GM18870 (cell line): ENCODE results near the gene CLCA1.

Experiments
- ATAC-seq: cut with Tn5 transposase; IDR thresholded peaks from one replicate; pipeline ENCODE4 v1.9.1; 2021; ENCODE audit warnings: moderate library complexity; ENCODE audit not compliant: unreplicated experiment

CLCA1 gene

DNA sequence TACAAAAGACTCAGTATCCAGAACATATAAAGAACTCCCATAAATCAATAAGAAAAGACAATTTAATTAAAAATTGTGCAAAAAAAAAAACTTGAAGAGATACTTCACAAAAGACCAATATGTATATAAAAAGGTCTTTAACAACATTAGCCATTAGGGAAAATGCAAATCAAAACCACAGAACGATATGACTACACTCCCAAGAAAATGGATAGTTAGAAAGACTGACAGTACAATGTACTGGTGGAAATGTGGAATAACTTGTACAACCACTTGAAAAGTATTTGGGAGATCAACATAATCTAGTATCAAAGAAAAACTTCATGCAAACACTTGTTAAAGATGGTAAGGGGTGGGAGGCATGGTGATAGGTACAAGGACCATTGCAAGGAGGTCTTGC is 3.9 kb upstream of the CLCA1 start:
- ATAC-seq, result no peak

DNA sequence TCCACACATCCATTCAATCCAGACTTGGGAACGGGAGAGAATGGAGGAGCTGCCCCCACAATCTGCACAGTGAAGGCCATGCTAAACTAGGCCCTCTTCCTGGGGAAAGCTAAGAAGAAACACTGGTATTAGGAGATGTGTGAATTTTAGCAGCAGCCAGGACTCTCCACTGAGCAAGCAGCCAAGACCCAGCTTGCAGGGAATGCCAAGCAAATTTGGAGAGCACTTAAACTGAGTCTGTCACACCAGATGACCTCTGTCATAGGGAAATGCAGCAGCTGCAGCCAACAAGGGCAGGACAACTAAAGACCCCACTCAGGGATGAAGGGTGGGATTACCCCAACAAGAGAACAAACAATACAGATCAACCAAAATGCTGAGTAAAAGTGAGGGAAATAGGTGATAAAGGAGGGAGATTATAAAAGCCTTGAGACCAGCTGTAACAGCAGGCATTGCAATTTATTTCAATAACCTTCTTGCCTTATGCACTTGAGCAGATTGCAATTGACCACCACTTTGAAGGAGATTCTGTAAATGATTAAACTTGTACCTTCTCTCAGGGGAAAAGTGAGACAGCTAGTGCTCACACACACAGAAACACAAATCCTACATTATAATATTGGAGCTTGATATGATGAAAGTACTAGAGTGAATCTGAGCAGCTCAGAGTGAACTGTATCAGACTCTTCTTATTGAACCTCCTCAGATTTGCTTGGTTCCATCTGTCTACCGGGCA is 2.5 kb upstream of the CLCA1 start:
- ATAC-seq, result no peak

DNA sequence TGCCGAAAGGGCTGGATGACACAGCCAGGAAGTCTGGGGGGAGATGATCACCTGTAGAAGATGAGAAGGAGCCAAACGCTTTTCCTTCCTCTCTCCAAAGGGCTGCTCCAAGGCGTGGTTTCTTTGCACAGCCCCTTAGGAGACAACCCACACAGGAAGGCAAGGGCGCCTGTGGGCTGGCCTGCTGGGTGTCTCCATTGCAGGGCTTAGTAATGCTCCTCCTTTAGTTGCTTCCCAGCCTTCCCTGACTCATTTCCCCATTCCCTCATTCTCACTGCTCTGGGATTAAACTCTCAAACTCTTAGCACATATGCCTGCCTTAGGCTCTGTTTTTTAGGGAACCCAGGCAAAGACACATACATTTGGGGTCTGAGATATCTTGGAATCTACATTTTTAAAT is 1.7 kb upstream of the CLCA1 start:
- no peak for ATAC-seq

DNA sequence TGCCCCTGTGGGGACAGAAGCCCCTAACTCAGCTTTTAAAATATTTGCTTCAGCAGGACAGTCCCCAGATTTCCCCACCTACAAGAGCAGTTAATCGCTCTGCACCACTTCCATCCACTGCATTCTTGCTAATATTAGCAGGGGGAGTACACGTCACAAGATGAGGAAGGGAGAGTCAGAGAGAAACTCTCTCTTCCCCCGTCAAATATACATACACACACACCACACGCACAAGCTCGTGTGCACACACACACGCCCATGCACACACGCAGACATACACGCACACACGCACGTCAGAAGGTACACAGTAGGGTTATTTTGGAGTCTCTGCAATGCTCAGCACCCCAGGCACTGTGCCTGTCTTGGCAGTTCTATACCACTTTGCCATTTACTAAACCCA is 2.1 kb downstream of the CLCA1 start:
- no peak for ATAC-seq

DNA sequence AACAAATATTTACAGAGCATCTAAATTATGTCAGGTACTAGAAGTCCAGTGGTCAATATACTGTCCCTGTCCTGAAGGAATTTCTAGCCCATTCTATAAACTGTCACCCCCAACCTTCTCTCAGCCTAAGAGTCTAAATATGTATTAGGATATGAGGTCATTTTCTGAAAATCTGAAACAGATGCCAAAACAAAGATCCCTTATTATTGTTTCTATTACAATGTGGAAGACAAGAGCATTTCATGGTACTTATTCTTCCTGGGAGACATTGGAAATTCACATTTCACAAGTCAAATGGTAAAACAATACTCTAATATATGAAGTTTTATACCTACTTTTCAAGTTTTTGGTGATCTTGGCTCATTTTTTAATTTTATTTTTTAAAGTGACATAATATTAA is 2.6 kb downstream of the CLCA1 start:
- no peak for ATAC-seq

DNA sequence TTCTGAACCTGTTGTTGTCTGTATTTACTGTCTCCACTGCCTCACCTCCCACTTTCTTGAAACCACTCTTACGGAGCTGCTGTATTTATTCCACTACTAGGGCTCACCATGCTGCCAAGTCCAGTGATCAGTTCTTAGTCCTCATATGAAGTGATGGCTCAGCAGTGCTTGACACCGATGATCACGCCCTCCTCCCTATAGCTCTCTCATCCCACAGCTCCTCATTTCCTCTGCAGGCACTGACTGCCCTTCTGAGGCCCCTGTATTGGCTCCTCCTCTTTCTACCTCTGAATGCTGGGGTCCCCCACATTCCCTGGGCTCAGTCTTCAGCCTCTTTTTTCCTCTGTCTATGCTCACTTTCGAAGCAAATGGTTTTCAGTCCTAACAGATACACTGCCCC is 3.4 kb downstream of the CLCA1 start:
- no peak for ATAC-seq

DNA sequence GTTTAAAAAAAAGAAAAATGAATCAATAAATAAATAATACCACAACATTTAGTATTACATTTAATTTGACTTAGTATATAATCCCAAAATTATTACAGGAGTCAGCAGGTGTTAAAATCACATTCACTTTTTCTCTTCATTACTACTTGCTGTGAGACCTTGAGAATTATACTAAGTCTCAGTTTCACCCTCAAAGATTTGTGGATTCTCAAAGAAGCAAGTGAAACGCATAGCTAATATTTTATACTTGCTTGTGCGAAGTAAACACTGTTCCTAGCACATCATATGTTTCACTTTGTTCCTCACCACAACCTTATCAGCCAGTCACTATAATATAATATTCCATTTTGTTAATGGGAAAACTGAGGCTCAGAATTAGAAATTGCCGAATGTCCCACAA is 4.0 kb downstream of the CLCA1 start:
- no peak for ATAC-seq

DNA sequence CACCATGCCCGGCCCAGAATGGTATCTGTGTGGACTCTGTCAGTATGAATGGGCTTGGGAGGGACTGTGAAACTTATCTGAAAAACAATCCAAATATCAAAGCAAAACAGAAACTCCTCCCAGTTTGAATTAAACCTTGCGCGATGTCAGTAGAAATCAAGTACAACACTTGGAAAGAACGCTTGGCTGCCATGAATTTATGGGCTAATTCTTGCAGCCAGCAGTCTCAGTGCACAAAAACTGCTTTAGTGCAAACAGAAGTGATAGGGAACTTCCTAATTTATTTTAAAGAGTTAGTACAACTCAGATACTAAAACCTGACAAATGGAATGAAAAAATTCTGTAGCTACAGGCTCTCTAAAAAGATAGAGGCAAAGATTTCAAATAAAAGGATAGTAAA is 8.5 kb downstream of the CLCA1 start:
- no peak for ATAC-seq

DNA sequence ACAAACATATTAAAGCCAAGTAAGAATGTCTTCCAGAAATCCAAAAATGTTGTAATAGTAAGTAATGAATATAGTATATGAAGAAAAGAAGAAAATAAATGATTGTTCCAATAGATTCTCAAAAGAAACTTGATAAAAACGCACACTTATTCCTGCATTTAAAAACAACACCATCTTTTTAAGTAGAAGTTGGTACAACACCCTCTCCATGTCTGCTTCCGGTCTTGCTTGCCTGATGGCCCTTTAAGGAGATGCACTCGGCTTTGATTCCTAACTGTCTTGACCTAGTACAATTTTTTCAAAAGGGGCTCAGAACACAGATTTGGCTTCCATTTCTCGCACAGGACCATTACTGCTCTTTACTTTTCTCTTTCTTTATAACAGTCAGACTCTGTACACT is 9.0 kb downstream of the CLCA1 start:
- ATAC-seq, result no peak

DNA sequence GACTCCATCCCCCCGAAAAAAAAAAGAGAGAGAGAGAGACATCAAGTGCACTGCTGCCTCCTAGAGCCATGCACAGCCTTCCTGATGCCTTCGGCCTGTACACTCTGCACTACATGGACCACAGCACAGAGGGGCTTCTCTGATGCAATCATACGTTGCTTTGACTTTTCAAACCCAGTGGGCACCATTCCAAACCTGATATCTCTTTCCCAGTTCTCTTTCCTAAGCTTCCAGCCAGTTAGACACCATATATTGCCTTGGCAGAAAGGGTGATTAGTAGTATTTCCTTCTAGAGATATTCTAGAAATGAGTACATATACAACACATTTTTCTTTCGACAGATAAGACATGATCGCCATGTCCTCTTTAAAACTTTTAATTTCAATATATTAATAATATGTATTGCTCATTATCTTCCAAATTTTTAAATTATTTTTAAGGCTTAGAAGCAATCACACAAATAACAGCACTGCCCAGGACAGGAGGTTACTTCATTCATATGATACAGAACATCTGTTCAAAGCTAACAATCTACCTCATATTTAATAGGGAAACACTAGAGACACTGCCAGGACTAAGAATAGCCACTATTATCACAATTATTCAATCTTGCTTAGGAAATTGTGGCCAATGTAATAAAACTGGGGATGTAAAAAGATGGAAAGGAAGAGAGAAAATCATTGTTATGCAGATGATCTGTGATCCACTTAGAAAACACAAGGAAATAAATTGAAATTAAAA is 9.9 kb downstream of the CLCA1 start:
- ATAC-seq, result no peak

DNA sequence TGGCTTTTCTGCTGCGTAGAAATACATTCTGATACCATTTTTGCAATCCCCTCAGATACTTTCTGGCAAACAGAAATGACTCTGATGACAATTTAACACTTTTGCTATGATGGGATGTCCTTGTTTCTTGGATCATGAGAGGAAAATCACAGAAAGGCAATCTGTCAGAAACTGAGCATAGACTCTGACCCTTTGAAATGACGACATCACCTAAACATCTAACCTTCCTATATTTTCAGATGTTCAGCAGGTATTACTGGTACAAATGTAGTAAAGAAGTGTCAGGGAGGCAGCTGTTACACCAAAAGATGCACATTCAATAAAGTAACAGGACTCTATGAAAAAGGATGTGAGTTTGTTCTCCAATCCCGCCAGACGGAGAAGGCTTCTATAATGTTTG is 13.2 kb downstream of the CLCA1 start:
- no peak for ATAC-seq

DNA sequence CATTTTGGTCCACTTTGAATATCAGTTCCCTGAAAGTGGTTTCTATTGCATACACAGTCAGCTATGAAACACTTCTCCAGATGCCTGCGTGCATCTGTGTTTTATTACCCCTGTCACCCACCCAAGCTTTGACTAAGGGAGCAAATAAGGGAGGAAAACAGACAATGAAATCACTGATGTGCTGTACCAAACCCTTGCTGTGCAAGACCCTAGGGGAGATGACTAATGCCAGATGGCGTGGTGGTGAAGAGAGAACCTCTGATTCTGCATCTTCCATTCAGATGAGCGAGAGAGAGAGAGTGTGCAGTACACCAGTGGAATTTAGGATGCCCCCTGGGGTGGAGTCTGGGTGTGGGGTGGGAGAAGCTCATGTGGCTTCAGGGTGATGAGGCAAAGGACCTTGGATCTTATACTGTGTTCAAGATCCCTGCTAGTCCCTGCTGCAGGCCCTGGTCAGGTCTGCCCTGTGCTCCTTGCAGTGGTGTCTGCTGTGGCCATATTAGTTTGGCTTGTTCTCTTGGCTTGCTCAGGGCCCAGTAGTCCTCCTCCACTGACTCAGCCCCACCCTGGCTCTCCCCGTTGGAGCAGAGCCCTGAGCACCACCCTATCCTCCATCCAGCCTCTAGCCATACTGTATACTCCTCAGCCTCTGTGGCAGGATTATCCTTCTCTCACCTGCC is 18.5 kb downstream of the CLCA1 start:
- ATAC-seq, result no peak

DNA sequence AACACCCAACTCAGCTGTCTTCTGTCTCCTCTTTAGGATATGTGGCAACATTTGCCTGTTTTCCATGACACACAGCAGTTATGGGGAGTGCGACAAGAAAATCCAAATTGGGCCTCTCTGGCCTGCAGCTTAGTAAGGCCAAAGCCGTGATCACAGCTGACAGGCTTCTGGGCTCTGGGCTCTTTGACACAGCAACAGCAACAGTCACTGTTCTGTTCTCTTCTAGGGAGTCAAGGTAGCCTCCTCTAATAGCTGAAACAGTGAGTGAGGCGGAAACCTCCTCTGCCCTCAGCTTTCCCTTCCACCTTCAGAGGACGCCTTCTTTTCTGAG is 19.0 kb downstream of the CLCA1 start:
- no peak for ATAC-seq

DNA sequence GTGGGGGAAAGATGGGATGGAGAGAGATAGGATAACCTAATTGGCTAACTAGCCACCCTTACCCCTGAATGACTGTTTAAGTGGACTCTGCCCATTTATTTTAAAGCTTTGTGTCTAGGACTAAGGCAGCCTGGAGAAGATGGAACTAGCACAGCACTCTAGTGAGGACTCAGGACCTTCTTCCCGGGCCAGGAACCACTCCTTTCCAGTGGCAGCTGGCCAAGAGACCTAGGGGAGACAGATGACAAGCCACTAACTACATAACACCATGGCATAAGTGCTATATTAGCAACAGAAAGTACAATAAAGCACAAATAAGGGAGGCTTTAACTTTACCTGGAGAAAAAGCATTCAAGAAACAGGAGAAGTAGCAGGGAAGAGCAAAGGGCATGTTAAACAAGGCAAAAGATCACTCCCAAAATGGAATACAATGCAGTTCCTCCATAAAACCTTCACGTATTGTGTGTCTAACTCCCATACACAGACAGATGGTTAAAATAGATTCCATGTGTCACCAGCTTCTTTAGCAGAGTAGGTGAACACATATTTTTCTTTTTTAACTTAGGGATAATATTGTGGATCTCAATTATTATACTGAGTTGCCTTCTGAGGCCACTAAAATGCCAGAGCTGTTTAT is 20.6 kb downstream of the CLCA1 start:
- no peak for ATAC-seq

DNA sequence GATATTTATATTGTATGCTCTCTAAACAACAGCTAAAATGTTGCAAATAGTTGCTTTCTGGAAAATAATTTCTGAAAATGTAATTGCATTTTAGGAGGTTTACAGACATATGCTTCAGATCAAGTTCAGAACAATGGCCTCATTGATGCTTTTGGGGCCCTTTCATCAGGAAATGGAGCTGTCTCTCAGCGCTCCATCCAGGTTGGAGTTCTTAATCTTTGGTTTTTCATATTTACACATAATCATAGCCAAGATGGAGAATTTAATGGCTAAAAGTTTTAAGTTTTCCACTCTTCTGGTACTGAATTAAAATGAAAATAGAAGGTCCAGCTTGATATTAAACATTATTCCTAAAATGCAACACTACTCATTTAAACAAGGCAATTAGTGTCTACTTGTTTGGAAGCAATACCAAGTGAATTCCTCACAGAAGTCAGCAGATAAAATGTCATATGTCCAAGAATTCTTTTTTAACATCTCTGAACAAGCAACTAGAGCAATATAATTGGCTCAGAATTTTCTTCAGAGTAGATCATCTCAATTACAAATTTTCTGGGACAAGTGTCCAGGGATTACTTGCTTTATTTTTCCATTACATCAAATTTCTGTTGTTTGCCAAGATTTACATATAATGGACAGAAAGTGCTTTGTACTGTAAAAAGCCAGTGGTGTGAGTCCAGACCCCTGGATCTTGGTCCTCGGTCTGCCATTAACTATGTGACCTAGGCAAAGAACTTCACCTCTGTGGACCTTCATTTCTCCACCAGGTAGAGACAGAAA is 22.6 kb downstream of the CLCA1 start:
- ATAC-seq, result no peak

DNA sequence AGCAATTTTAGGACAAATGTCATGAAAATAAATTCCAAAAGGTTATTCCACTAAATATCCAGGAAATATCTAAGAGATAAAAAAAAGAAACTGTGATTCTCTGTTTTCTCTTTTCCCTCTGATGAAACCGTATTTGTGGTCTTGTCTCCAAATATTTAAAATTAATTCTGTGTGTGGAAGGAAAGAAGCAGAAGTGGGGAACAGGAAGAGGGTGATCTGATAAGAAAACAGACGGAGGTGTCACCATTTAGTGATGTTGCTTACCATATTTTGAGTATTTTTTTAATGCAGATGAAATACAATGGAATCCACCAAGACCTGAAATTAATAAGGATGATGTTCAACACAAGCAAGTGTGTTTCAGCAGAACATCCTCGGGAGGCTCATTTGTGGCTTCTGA is 29.6 kb downstream of the CLCA1 start:
- no peak for ATAC-seq

DNA sequence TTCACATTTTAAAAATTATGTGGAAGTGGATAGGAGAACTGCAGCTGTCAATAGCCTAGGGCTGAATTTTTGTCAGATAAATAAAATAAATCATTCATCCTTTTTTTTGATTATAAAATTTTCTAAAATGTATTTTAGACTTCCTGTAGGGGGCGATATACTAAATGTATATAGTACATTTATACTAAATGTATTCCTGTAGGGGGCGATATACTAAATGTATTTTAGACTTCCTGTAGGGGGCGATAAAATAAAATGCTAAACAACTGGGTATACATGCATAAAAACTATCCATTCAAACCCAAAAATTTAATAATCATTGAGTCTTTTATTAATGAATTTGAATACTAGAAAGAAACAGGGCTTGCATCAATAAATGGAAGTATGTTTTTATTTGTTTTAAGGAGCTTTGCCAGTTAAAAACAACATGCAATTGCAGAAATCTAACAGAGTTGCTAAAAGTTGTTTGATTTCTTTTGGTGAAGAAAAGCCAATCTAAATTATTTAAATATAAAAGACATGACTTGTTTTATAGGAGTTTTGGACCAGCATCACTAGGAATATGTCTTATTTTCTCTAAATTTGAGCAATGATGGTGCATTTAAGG is 31.4 kb downstream of the CLCA1 start:
- no peak for ATAC-seq

DNA sequence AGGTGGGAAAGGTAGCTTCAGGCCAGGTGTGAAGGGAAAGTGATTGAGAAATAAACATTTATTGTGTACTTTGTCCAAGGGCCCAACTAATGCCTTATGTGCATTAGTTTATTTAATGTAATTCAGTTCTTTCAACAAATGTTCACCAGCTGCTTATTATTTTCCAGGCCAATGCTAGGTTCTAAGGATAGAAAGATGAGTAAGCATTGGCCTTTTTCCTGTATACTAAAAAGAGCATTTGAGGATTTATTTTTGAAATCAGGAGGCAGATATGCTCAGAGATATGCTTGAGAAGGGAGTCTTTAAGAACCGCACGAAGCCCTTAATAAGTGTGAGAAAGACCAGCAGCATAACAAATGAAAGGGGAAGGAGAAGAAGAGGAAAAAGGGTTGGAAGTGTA is 32.0 kb downstream of the CLCA1 start:
- ATAC-seq, result no peak

DNA sequence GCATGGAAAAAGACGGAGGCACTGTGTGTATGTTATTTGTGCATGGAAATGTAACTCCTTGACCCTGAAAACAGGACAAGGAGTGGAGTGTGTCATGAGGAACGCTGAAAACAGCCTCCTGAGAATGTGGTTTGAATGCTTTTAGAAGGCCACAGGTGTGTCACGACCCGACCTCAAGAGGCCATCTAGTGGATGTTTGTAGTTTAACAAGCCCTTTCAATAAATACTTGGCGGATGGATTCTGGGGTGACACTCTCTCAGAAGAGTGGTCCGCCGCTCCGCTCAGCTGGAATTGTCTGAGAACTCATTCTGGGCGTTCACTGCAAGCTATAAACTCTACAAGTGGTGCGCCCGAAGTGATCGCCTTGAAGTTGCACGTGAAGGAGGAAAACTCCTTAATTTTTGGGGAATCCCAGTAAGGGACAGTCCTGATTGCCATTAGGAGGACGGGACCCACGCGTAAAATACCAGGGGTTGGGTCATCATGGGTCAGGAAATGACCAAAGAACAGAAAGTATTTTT is 33.5 kb downstream of the CLCA1 start:
- peak; percentile 68 for ATAC-seq

DNA sequence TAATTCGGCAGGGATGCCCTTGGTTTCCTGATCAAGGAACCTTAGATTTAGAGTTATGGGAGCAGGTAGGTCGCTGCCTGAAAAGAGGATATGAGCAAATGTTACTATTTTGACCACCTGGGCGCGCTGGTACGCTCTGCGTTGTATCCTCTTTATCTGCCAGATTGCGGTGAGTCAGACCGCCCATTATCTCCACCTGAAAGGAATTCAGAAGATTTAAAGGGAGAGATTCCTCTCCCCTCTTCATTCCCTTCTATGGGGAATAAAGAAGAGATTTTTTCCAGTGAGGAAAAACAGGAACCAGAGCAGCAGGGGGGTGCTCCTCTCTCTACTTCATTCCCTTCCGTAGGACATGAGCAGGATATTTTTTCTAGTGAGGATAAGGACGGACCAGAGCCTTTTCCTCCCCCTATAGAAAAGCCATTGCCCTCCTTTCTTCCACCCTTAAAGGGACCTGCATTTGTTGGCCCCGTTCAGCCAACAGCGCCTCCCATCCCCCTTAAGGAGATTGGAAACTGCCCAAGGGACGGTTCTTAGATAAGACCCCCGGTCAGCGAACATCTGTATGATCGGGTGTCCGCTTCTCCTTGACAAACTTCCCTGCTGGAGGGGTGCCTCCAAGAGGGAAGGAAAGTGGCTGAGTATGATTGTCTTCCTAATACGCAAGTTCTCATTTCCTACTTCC is 34.1 kb downstream of the CLCA1 start:
- peak; percentile 35 for ATAC-seq
